ENCODE results near the gene ANGPTL2.

- TF ChIP-seq, protein P1, sequence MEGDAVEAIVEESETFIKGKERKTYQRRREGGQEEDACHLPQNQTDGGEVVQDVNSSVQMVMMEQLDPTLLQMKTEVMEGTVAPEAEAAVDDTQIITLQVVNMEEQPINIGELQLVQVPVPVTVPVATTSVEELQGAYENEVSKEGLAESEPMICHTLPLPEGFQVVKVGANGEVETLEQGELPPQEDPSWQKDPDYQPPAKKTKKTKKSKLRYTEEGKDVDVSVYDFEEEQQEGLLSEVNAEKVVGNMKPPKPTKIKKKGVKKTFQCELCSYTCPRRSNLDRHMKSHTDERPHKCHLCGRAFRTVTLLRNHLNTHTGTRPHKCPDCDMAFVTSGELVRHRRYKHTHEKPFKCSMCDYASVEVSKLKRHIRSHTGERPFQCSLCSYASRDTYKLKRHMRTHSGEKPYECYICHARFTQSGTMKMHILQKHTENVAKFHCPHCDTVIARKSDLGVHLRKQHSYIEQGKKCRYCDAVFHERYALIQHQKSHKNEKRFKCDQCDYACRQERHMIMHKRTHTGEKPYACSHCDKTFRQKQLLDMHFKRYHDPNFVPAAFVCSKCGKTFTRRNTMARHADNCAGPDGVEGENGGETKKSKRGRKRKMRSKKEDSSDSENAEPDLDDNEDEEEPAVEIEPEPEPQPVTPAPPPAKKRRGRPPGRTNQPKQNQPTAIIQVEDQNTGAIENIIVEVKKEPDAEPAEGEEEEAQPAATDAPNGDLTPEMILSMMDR (IDR thresholded peaks at IDR 0.05; ENCODE audit: borderline replicate concordance, extremely low read depth, low read length, poor library complexity, severe bottlenecking): no peak
- TF ChIP-seq EZH2 (IDR thresholded peaks at IDR 0.05; ENCODE audit: borderline replicate concordance, low read depth, low read length, severe bottlenecking): no peak
These were observed 56.2 kb downstream of the ANGPTL2 start for GRCh38 chr9:127066060-127066850.

Measured in DND-41 (cell line).